GM13977 (cell line): ENCODE data around the gene CHST3.

Experiments
- DNase-seq: peaks from one replicate; pipeline ENCODE4 v3.0.0; 2012; ENCODE audit warnings: low spot score
- in situ Hi-C: fragments of 300-500 bp; cut with MboI; formaldehyde crosslinking; loops from one replicate; pipeline ENCODE4 v1.12.0; 2022; ENCODE audit warnings: low sequenced_read_pairs, low pct_unique_long_range_greater_than_20kb, mixed read lengths, inconsistent platforms; ENCODE audit not compliant: unreplicated experiment
- TF ChIP-seq, protein P1 (sequence below): IDR thresholded peaks from 2 replicates; pipeline ENCODE4 v1.5.1; 2012; ENCODE audit warnings: mild to moderate bottlenecking, control low read depth; ENCODE audit not compliant: insufficient read depth; ENCODE audit errors: extremely low read depth, missing control alignments

CHST3 gene

DNA sequence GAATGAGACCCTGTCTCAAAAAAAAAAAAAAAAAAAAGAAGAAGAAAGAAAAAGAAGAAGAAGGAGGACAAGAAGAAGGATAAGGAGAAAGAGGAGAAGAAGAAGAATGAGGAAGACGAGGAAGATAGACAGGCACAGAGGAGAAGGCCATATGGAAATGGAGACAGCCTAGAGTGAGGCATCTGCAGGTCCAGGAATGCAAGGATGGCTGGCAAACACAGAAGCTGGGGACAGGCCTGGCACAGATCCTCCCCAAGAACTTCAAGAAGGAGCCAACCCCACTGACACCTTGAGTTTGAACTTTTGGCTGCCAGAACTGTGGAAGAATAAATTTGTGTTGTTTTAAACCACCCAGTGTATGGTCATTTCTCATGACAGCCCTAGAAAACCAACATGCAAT lies 85.3 kb downstream of the CHST3 start:
- no peak for DNase-seq
- TF ChIP-seq, protein P1, sequence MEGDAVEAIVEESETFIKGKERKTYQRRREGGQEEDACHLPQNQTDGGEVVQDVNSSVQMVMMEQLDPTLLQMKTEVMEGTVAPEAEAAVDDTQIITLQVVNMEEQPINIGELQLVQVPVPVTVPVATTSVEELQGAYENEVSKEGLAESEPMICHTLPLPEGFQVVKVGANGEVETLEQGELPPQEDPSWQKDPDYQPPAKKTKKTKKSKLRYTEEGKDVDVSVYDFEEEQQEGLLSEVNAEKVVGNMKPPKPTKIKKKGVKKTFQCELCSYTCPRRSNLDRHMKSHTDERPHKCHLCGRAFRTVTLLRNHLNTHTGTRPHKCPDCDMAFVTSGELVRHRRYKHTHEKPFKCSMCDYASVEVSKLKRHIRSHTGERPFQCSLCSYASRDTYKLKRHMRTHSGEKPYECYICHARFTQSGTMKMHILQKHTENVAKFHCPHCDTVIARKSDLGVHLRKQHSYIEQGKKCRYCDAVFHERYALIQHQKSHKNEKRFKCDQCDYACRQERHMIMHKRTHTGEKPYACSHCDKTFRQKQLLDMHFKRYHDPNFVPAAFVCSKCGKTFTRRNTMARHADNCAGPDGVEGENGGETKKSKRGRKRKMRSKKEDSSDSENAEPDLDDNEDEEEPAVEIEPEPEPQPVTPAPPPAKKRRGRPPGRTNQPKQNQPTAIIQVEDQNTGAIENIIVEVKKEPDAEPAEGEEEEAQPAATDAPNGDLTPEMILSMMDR = no peak
- in situ Hi-C loops = loop anchor here (5.0 kb wide), 1 partner anchor 147 kb away; no protein-coding TSS in a partner anchor

DNA sequence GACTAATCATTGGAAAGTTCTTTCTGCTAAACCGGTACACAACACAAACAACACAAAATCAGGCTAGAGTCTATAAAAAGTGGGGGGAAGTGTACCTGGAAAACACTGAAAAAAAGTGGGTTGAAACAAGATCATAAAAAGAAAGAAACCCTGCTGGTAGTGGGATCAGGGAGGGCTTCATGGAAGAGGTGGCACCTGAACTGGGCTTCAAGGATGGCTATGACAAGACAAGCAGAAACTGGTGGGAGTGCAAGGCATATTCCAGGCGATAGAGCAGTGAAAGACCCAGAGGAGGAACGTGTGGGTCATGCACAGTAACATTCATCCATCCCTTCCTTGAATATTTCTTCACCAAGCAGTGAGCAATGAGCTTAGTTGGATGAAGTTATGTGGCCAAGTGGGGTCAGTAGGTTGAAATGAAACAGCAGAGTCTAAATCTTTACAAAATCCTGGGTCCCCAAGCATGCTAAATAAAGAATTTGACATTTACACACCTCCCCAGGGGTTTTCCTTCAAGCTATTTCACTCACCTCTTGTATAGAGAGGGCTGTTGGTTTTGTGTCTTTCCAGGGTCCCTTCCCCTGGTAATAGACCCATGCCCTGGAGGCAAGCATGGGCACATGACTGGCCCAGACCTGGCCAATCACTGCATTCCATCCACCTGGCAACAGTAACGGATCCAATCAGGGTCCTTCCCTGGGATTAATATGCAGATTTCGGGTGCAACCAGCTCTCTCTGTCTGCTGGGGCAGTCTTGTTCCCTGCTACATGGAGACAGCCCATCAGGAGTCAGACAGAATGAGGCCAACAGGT lies 86.0 kb downstream of the CHST3 start:
- in situ Hi-C loops = loop anchor here (5.0 kb wide), 1 partner anchor 148 kb away; no protein-coding TSS in a partner anchor
- DNase-seq = no peak
- TF ChIP-seq, protein P1 = no peak

DNA sequence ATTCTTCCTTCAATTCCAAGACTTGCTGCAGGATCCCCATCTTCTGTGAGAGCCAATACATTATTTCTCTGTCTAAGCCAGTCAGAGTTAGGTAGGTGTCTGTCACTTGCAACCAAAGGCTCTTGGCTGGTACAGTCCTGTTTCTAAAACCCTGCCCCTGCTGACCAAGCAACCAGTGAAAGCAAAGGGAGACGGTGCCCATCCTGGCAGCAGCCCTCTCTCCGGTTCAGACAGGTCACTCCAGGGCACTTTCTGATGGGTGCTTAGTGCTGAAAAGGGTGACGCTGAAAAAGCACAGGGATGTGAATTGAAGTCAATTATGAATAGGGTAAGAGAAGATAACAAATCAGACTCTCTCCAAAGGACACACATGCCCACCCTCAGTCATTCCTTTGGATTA lies 86.7 kb downstream of the CHST3 start:
- TF ChIP-seq, protein P1 = no peak
- in situ Hi-C loops = no loop called here
- DNase-seq = no peak

DNA sequence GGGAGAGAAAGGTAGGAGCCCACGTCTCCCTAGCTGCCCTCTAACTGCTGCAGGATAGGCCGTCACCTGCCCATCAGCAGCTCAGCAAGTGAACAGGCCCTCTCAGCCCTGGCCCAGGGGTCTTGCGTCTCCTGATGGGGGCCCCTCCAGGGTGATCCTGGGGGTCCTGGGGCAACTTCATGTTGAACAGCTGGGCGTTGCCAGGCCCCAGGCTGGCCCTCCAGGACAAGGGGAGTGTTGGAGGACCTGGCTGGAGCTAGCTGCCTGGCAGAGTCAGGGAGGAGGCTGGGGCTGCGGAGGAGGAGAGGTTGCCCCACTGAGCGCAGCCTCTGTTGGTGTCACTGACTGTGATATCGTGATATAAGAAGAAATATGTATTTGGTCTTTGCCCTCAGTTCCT lies 89.5 kb downstream of the CHST3 start:
- in situ Hi-C loops = no loop called here
- no peak for DNase-seq
- TF ChIP-seq, protein P1 = no peak

DNA sequence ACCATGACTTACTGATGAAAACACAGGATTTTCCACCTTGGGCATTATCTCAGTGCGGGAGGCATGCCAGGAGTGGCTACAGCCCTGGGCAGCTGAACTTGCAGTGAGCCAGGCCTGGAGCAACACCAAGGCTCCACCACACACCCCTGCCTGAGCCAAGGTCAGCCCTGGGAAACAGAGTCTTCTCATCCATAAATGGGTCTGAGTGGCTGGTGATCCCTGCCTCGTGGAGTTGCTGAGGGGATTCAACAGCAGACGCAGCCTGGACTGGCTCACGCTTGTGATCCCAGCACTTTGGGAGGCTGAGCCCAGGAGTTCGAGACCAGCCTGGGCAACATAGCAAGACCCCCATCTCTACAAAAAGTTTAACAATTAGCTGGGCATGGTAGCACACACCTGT lies 91.9 kb downstream of the CHST3 start:
- in situ Hi-C loops = no loop called here
- TF ChIP-seq, protein P1 = no peak

DNA sequence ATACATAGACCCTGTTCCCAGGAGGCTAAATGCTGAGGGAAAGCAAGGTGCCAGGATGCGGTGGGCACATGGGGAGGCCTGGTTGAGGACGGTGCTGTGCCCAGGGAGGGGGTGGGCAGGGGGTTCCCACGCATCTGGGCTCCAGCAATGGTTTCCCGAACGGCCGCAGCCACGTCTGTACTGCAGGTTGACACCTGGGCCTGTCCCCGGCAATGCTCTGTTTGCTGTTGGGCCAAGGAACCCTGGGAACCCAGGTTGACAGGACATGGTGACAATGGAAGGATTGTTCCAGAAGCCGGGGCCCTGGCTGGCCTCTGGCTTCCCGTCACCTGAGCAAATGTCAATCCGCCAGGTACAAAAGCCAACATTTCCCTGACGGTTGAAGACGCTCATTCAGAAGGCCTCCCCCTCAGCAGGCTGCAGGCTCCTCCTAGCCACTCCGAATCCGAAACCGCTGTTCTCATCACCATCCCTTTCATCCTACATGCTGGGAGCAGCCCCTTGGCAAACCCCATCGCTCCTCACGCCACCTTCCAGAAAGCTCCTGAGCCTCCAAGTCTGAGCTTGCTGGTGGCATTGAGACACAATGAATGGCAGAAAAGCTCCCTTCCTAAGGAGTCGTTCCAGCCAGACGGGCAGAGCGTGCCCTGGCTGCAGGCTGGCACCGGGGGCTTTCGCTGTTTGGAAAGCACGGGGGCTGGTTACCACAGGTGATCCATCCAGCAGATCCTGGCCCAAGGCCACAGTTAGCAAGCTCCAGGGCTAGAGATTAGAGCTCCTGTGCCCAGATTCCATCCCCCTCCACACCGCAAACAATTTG lies 92.9 kb downstream of the CHST3 start:
- TF ChIP-seq, protein P1 = no peak
- in situ Hi-C loops = no loop called here

More for the DNA sequence above, 91.9 kb downstream of the CHST3 start:
- no peak for DNase-seq

More for the DNA sequence above, 92.9 kb downstream of the CHST3 start:
- DNase-seq = no peak
